ENCODE measurements around the gene OPRM1.

The OPRM1 gene

DNA sequence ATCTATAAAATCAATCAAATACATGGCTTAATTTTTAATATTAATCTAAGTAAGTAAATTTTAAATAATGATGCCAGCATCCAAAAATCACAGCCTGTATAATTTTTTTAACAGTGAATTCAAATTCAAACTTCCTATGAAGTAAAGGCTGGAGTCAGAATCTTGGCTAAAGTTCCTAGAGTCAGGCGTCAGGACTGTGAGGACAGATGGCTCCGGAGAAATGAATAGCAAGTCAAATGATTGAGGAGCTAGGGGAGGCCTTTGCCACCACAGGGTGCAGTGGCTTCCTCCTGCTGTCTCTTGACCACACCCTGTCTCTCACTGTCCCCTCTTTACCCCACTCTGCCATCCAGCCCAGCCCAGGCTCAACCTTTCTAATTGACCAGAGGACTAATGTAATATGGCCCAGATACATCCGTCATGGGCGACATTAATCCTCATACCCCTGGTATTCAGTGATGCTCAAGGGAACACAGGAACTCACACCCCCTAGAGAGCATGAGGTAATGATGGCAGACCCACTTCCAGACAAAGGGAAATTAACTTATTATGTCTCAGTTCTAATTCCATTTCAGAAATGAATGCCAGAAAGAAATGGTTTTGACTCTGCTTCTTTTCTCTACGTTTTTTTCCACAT, 53.4 kb downstream of the OPRM1 start:
- DNase-seq = no peak

DNA sequence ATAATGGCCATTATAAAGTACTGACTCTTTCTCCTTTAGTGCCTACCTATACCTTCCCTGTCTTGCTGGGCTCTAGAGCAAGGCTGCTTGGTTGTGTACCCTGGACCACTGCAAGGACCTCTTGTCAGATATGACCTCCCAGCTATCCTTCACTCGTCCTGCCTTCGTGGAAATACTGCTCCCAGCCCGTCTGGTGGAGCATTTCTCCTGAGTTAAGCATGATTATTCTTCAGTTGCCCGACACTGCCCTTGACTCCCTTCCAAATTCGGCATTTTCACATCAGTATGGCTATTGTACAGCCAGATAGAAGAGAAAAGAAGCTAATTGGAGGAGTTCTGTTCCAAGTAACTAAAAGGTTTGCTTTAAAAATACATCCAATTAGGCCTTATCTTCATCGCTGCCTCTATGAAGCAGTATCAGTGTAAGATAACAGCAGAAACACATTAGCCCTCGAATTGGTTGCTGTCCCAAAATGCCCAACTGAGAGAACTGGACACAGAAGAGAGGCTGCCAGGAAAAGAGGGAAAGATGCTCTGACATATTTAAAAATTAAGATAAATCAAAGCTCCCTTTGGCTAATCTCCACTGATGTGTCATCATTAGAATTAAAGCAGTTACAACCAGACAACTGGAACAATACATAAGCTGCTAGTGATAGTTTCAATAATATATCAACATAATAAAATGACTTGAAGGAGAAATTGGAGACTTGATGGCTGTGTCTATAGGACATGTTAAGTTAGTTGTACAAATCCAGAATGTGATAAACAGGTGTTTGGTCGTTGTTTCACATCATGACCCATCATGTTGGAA, 54.4 kb downstream of the OPRM1 start:
- no peak for DNase-seq

GRCh38 chr6:154095571-154095970, 56.5 kb downstream of the OPRM1 start:
- no peak for DNase-seq

DNA sequence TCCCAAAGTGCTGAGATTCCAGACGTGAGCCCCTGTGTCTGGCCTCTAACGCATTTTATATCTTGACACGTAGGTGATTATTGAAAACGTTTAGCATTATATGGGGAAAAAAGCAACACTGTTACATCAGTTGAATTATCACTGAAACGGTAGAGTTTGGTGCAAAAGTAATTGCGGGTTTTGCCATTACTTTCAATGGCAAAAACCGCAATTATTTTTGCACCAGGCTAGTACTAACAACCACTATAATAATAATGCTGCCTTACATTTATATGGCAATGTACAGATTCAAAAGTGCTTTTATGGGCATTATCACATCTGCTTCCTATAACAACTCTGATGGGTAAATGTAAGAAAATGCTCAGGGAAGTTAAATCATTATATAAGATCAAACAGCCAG, 57.3 kb downstream of the OPRM1 start:
- DNase-seq = no peak

- DNase-seq = no peak
Measured at GRCh38 chr6:154096834-154097233, 57.8 kb downstream of the OPRM1 start.

GRCh38 chr6:154099211-154099610, 60.2 kb downstream of the OPRM1 start:
- DNase-seq = no peak

GRCh38 chr6:154106251-154106650, 67.2 kb downstream of the OPRM1 start:
- DNase-seq = no peak

GRCh38 chr6:154111025-154111424, 72.0 kb downstream of the OPRM1 start:
- DNase-seq = no peak

GRCh38 chr6:154112181-154112809, 73.3 kb downstream of the OPRM1 start:
- no peak for DNase-seq

DNA sequence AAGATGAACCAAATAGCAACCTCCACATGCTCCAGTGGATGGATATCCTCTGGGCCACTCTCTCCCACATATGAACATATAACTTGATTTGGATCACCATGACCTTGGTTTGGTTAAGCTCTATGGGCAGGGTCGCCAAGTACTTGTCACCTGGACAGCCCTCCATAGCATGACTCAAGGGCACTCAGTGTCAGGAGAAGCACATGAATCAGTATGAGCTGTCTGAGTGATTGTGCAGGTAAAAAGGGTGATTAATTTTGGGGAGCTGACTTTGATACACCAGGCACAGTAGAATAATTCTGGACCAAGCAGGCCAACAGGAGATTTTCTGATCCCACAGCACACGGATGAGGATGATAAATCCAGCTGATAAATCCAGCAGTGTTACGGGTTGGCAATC, 74.4 kb downstream of the OPRM1 start:
- no peak for DNase-seq

GRCh38 chr6:154117485-154117884, 78.4 kb downstream of the OPRM1 start:
- no peak for DNase-seq

- no peak for DNase-seq
Measured at GRCh38 chr6:154122195-154122925, 83.3 kb downstream of the OPRM1 start.

DNA sequence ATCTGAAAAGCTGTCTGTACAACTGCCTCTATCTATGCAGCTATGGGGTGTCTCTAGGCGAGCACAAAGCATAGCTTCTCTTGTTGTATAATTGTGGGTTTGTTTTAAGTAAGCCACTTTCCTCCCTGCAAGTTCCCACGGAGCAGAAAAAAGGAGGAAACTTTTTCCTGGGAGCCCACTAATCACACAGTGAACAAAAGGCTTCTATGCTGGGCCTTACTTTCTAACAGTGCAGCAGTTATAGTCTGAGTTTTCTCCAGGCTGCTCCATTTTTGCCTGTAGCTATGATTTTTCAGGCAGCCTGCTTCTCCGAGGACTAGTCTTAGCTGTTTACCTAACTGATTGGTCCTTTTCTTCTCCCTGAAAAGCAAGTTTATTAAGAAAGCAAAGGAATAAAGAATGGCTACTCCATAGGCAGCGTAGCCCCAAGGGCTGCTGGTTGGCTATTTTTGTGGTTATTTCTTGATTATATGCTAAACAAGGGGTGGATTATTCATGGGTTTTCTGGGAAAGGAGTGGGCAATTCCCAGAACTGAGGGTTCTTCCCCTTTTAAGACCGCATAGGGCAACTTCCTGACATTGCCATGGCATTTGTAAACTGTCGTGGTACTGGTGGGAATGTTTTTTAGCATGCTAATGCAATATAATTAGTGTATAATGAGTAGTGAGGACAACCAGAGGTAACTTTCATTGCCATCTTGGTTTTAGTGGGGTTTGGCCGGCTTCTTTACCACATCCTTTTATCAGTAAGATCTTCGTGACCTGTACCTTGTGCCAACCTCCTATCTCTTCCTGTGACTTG, 84.3 kb downstream of the OPRM1 start:
- DNase-seq = no peak

GRCh38 chr6:154125421-154125820, 86.4 kb downstream of the OPRM1 start:
- no peak for DNase-seq

- DNase-seq = no peak
Measured at GRCh38 chr6:154127657-154128056, 88.6 kb downstream of the OPRM1 start.

DNA sequence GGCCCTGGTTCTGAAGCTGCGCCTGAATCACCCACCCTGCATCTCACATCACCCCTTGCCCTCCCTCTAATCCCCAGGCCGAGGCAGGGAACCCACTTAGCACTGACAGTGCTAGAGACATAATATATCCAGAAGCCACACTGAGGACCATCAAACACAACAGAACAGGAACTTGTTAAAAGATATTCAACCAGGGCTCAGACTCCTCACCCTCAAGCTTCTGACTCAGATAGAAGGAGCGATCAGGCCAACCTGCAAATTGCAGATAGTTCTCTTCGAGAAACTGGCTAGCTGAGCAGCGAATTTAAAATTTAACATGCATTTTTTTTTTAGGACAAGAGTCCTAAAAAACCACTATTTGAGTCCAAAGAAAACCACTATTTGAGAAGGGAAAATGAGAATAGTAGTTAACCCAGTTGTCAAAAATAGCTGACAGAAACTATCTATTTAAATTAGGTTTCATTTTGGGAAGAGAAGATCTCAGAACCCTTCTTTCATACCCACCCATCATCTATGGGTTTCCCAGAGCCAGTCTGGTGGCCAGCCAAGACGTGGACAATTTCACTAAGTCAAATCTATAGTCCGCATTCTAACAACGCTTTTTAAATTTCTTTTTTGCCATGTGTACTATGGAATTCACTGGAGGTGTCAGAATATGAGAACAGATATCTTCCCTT, 95.6 kb downstream of the OPRM1 start:
- no peak for DNase-seq

- no peak for DNase-seq
Measured at GRCh38 chr6:154138793-154139192, 99.8 kb downstream of the OPRM1 start.

DNA sequence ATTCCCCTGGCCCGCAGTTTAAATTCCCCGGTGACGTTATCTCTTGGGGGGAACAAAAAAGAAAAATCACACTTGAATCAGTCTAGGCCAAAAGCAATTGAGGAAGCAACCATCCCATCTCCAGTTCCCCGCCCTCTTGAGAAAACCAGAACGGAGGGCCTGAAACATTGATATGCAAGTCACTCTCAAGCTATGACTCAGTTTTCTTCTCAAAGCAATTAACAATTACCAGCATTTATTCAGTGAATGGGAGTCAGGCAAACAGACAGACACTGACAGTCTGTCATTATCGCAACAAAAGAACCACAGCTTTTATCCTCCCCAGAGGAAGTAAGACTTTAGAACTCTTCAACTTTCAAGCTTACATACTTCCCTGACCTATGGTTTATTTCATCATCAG, 100.9 kb downstream of the OPRM1 start:
- DNase-seq = no peak

GRCh38 chr6:154140743-154141142, 101.7 kb downstream of the OPRM1 start:
- DNase-seq = no peak

GRCh38 chr6:154143753-154144152, 104.7 kb downstream of the OPRM1 start:
- DNase-seq = no peak

DNA sequence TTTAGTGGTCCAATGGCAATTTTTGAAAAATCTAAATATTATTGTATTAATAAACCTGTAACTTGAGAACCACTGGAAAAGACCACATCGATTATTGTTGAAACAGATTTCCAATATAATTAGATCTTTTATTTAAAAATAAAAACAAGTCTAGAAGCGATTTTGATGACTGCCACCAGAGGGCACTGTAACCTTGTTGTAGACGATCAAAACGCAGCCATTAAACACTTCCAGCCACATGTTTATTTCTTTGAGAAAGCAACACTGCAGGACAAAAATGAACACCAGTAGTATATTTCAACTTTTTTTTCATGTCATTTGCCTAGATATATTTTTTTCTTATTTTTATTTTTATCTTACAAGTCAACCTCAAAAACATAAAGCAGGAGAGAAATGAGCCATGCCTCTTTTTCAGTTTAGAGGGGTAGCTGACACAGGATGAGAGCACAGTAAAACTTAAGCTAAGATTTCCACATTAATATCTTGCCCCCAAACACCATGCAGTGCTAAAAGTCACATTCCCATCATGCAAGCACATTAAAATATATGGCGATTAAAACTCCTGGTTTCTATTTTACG, 115.4 kb downstream of the OPRM1 start:
- peak in 1 of 2 experiments; percentile 69 for DNase-seq

Measured in SW 1271 (cell line).